Measurements from ENCODE around the gene SLC13A4.
"Not testable (repeated sequence)": the region's sequence is repeated elsewhere in the genome, so short reads cannot be mapped to it uniquely, and the experiment has no call there.

Gene SLC13A4

DNA sequence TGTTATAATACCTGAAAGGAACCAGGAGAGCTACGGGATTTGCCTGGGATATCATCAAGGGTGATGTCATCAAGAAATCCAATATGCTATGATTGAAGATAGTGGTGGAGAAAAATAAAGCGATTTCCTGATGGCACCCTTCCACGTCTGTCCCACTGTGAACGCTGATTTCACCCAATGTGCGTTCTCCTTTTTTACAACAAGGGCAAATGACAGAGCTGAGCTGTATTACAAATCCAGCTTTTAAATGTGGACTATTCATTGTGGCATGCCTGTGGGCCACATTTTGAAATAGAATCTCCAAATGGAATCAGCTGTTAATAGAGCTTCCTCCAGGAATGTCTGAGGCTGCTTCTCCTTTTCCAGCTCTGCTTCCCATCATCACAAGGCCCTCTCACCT is 23.3 kb downstream of the SLC13A4 start:
- in situ Hi-C loops (cut with HindIII; ENCODE audit: low sequenced_read_pairs), result no loop called here

DNA sequence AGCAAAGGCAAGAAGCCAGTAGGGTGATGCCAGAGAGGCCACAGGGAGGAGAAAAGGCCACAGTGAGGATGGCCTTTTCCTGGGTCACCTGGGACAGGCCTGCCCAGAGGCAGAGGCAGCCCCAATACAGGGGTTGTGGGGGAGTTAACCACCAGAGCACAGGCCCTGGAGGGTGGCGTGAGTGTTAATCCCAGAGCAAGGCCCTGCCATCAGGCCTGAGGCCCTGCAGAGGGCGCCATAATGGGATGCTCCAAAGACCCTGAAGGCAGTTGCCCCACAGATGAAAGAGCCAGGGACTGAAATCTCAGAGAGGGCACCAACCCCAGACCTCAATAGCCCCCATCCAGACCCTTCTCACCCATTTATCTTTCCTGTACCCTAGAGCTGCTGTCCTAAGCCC is 23.9 kb downstream of the SLC13A4 start:
- in situ Hi-C loops (cut with HindIII; ENCODE audit: low sequenced_read_pairs), result no loop called here

DNA sequence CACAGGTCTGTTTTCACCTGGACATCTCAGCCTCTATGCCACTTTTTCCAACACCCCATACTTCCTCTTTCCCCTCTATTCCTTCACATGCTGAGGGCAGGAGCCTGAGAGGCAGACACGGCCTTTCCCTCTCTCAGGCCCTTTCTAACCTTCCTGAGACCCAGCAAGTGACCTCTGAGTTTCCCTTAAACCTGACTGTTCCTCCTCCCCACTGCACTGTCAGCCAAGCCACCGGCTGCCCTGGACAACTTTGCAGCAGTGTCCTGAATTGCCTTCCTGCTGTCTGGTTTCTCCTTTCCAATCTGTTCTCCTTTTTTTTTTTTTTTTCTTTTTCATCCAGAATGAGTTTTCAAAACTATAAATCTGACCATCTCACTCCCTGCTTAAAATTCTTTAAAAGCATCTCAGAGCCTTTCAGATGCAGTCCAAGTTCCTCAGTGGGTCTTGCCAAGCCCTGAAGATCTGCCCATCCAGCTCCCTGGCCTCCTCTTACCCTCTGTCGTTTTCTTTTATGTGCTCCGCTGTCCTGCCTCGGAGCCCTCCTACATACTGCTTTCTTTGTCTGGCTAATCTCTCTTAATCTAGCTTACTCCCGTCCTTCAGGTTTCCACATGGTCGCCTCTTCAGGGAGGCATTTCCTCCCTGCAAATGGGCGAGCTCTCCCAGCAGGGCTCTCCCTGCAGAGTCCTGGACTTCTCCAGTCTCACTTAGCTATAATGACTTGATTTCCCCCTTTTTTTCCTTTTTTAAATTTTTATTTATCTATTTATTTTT is 30.5 kb downstream of the SLC13A4 start:
- in situ Hi-C loops (cut with HindIII; ENCODE audit: low sequenced_read_pairs), result no loop called here

DNA sequence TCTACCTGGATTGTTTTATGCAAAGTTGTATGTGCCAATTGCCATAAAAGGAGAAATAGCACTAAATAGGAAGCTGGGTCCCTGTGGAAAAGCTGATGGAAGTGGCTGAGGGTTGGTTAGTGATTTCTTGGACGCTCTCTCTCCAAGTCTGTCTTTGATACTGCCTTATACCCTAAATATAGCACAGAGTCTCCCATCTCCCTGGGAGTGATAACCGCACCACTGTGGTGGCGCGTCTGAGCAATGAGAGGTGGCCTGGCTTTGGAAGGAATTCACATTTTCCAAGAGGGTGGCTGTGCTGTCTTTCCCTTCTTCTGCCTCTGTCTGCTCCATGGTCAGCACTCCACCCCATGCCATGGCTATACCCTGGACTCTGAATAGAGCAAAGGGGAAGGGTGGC is 34.4 kb downstream of the SLC13A4 start:
- in situ Hi-C loops (cut with HindIII; ENCODE audit: low sequenced_read_pairs), result loop anchor here (5.0 kb wide), 2 partner anchors 36 to 49 kb away; no protein-coding TSS in a partner anchor

DNA sequence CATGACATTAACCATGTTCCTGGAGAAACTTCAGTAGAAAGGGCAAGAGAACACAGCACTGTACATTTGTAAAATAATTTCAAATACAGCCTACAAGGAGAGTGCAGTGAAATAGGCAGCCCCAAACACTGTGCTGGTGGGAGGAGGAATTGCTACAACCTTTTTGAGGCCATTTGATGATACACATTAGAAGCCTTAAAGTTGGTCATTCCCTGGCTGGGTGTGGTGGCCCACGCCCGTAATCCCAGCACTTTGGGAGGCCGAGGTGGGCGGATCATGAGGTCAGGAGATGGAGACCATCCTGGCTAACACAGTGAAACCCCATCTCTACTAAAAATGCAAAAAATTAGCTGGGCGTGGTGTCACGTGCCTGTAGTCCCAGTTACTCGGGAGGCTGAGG is 35.4 kb downstream of the SLC13A4 start:
- in situ Hi-C loops (cut with HindIII; ENCODE audit: low sequenced_read_pairs), result loop anchor here (5.0 kb wide), 2 partner anchors 35 to 50 kb away; no protein-coding TSS in a partner anchor

DNA sequence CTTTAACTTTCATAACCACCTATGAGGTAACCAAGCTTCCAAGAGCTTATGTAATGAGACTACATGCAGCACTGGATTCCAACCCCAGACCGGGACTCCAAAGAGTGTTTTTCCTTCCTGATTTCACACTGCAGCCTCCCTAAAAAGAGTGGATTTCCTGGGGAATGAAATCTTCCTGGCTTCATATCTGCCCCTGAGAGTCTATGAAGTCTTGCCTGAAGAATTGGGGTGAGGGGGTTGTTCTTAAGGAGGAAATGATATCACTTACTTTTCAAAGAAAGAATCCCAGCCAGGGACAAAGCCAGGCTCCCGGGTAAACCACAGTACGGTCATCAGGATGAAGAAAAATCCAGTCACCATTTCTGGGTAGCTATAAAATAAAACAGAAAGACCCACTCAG is 35.9 kb downstream of the SLC13A4 start:
- in situ Hi-C loops (cut with HindIII; ENCODE audit: low sequenced_read_pairs), result loop anchor here (5.0 kb wide), 2 partner anchors 35 to 50 kb away; no protein-coding TSS in a partner anchor

DNA sequence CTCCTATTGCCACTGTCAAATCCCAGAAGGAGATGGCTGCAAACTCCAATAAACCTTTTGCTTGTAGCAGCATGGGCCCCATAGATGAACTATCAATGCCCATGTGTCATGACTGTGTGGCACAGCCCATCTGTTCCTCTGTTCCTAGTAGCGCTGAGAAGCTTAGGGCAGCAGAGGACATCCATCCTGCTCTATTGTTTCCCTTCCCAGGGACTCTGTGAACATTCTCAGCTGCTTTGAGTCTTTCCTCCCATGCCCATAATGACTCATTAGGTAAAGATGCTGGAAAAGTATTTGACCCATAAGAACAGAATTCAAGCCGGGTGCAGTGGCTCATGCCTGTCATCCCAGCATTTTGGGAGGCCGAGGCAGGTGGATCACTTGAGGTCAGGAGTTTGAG is 37.4 kb downstream of the SLC13A4 start:
- in situ Hi-C loops (cut with HindIII; ENCODE audit: low sequenced_read_pairs), result loop anchor here (5.0 kb wide), 2 partner anchors 33 to 52 kb away; no protein-coding TSS in a partner anchor

DNA sequence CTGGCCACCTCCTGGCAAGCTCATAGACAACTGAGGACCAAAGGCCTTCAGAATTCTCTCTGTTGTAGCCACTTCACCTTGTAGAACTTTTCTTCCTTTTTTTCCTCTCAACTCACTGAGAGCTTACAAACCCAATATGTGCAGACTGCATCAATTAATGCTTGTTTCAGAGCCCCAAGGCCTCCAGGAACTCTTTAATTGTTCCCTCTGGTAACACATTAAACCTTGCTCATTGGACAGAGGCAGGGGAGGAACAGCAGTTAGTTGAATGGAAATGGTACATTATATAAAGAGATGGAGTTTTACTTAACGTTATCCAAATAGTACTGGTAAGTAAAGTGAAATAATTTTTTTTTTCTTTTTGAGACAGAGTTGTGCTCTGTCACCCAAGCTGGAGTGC is 40.5 kb downstream of the SLC13A4 start:
- in situ Hi-C loops (cut with HindIII; ENCODE audit: low sequenced_read_pairs), result no loop called here

DNA sequence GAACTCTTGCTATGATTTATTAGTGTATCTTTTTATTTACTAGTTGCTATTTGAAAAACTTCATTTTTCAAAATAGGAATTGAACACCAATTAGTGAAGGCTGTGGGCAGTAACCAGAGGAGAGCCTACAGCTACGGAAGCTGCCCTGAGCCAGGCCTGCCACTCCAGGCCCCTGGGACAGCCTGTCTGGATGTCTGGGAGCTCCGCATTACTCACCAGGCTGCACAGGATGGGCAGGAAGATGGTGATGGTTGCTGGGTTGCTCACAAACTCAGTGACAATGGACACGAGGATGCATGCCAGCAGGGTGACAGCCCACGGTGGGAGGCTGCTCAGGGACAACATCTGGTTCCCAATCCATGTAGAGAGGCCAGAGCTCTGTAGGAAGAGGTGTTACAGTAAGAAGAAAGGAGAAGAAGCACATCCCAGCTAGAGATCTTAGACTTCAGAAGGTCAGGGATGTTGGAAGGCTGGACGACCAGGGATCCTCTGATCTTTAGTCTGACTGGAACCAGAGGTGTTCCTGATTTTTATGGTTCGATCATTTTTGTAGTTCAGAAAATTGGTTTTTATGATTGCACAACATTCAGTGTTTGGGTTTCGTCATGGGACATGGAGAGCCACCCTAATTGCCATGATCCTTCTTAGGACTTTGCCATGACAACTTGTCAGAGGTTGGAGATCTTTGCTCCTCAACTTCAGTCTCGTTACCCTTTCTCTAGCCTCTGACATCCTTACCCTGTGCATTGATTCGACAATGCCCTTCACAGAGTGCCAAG is 42.5 kb downstream of the SLC13A4 start:
- in situ Hi-C loops (cut with HindIII; ENCODE audit: low sequenced_read_pairs), result no loop called here

DNA sequence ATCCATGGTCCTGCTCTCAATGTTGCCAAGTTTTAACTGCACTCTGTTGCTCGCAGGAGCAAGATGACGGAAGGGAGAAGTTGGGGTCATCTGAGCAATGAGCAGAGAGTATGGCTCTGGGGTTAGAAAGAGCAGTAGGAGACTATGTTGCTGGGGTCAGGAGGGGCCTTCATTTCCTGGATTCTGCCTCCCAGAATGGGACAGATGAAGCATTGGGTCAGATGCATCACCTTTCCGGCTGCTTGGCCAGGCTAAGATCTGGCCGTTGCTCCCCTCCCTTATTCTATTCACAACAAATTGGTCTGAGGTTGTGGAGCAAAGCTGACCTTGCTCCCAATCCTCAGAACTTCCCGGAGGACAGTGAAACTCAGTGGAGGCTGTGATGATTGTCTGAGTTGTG is 43.3 kb downstream of the SLC13A4 start:
- in situ Hi-C loops (cut with HindIII; ENCODE audit: low sequenced_read_pairs), result no loop called here

DNA sequence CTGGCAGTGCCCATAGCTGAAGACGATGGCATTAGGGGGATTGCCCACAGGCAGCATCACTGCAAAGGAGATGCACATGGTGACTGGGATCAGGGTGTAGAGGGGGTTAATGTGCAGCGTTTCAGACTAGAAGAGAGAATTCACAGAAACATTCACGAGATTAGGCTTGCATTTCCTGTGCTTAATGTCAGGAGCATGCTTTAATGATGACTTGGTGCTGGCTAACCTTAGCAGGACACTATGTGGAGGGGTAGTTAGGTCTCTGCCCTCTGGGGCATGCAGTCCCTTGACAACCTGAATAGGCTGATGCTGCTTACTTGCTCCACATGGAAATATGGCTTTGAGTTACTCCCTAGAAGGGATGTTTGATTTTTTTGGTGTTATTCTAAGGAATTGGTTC is 43.9 kb downstream of the SLC13A4 start:
- in situ Hi-C loops (cut with HindIII; ENCODE audit: low sequenced_read_pairs), result no loop called here

DNA sequence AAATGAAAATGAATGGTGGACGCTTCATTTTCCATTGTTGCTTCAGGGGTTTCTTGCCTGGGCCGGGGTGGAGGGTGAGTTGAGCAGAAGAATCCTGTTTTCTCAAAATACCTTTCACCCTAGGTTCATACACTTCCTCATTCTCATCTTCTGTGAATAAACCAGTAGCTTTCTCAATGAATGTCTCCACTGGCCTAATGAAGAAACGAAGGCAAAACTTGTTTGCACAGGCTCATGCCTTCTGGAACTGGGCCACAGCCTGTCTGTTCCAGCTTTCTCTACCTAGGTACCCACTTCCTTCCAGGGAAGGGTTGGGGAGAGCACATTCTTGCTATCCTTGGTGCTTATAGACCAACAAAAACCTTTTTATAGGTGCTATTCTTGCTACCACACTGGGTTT is 44.4 kb downstream of the SLC13A4 start:
- in situ Hi-C loops (cut with HindIII; ENCODE audit: low sequenced_read_pairs), result no loop called here

DNA sequence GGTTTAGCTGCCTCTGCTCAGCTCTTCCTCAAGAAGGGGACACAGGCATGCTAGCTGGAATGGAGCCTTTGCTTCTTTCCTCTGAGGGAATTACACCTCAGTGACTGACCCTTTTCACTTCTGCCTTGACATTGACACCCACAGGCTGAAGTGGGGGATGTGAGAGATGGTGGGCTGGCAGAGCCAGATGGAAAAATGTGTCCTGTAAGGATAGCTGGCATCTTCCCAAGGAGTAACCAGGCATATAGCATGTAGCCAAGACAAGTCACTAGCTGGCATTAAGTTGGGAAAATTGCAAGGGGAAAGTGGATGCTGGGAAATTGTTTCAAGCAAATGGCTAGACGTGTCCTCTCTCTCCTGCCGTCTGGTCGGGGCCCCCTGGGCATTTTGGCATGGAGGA is 45.8 kb downstream of the SLC13A4 start:
- in situ Hi-C loops (cut with HindIII; ENCODE audit: low sequenced_read_pairs), result no loop called here

DNA sequence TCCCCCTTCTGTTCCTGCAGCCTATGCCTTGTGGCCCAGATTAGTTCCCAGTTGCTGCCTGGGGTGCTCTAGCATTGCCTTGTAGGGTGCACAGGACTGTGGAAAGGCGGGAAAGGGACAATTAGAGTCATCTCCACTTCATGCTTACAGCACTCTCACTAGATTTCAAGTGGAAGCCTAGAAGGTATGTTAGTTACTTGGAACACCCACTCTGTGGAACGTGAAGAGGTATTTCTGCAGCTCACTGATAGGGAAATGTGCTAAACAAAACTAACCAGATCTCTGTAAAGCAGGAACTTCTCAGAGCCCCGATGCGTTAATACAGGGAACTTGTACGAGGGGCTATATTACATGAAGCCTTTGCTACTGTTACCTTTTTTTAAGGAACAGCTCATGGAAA is 46.2 kb downstream of the SLC13A4 start:
- in situ Hi-C loops (cut with HindIII; ENCODE audit: low sequenced_read_pairs), result no loop called here

DNA sequence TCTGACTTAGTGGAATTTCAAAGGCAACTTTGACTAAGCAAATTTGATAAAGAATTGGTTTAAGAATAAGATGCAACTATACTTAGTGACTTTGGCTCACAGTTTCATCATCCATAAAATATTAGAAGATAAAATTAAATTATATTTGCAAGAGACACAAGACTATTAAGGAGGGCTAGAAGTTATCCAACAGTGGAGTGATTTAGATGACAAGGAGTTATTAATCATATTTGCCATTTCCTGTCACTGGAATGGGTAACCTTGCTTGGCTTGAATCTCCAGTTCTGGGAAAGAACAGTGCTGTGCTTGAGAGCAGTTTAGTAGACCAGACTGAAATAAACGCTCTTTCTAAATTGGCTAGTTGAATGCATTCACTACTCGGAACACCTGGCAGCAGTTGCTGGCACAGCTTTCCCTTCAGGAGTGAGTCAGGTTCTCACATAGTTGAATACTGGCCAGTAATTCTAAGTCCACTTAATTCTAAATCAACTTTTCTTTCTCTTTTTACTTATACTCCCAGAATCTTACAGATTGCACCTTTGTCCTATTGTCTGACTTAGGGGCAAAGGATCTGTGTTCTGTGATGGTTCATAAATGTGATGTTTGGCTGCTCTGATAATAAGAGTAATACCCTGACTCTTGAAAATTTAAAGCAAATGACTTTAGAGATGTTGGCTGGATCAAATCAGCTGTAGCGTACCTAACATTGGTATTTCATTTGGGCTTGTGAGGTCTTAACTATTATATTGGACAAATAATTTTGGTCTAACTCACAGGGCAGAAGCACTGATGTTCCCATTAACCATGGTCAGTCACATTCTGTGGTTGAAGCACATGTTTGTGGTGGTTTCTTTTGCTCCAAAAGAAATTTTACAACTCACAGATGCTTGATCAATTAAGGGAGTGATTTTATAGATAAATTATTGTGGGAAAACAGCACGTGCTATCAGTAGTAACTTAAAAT is 49.1 kb downstream of the SLC13A4 start:
- in situ Hi-C loops (cut with HindIII; ENCODE audit: low sequenced_read_pairs), result no loop called here

DNA sequence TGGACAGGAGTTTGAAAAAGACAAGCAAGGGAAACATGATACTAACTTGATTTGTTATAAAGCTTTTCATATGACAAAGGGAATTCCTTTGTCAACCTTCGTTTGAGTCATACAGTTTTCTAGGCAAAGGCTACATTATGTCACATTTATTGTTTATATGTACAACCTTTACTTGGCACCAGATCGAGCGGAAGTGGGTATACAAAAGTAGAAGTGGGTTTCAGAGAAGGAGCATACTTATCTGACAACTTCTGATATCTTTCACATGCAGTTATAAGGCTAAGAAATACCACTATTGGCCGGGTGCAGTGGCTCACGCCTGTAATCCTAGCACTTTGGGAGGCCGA is 54.7 kb downstream of the SLC13A4 start:
- in situ Hi-C loops (cut with HindIII; ENCODE audit: low sequenced_read_pairs), result no loop called here

DNA sequence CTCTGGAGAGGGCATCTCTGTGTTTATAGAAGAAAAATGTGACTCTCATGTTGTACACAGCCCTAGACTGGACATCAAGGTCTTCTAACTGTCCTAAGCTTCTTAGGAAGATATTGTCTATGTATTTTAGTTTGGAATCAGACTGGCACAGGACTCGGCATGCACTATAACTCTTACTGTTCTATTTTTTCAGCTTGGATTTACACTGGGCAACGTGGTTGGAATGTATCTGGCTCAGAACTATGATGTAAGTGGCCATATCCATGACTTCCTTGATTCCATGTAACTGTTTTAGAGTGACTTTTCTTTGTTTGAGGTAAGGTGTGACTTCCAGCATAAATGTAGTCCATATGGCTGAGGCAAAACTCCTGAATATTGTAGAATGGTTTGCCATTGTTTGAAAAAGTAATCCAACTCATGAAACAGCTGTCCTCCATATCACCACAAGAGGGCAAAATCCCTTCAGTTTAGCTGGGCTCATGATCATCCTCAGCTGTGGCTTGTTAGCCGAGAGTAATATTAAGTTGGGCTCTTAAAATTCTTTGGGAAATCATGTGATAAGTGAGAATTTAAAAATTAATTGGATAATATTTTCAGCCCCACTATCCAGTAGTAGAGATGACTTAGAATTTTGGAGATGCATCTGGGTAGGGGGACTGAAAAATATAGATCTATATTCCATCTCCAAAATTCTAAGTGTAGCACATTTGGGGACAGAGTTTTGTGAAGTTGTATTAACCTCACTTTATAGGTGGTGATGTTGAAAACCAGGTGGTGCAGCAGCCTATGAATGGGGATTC is 55.2 kb downstream of the SLC13A4 start:
- in situ Hi-C loops (cut with HindIII; ENCODE audit: low sequenced_read_pairs), result no loop called here

DNA sequence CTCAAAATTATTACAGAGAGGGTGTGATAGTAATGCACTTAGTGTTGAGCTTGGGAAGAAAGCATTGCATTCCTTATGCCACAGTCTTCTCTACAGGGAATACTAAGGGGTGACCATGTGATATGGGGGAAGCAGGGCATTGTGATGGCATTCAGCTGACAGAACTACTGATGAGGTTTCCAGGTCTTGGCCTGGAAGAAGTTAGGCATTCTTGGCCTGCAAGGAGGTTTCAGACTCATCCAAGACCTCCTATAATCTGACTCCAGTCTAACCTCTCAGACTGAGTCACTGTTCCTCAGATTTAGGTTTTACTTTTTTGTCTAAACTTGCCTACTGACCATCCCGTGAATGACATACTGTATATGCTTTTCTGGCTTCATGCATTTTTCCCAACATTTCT is 57.8 kb downstream of the SLC13A4 start:
- in situ Hi-C loops (cut with HindIII; ENCODE audit: low sequenced_read_pairs), result no loop called here

DNA sequence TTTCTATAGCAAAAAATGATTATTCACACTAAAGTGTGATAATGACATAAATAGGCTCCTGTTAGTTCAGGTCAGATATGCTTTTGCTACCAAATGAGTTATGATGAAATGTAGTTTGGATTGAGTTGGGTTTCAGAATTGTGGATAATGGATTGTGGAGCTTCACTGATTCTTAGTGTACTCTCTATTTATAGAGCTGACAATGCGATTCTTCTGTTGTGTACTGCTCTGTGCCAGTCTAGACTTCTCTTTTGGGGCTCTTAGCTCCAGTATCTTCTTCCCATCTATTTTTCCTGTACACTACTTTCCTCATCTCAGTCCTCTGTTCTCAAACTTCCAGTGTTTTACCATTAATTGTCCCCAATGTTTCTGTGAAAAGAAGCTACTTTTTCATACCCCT is 58.2 kb downstream of the SLC13A4 start:
- in situ Hi-C loops (cut with HindIII; ENCODE audit: low sequenced_read_pairs), result no loop called here

DNA sequence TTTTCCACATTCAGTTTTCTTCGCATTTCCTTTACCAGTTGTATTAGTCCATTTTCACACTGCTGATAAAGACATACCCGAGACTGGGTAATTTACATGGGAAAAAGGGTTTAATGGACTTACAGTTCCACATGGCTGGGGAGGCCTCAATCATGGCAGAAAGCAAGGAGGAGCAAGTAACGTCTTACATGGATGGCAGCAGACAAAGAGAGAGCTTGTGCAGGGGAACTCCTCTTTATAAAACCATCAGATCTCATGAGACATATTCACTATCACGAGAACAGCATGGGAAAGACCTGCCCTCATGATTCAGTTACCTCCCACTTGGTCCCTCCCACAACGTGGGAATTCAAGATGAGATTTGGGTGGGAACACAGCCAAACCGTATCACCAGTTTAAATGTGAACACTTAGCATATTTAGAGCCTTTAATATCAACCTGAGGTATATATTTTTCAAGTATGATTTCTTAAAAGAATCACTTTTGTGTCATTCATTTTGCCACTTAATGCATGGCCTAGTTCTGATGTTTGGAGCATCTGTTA is 59.1 kb downstream of the SLC13A4 start:
- in situ Hi-C loops (cut with HindIII; ENCODE audit: low sequenced_read_pairs), result not testable (repeated sequence)

Measured in endothelial cell of hepatic sinusoid (primary cell).